Lung (tissue), 12 donors: Measurements from ENCODE around the gene PUSL1. TPM values are rescaled to one million over a fixed set of nuclear protein-coding genes. Genes with fewer than 3 reads are reported as not detected.

Source experiments
- ATAC-seq: fragments of 200-7000 bp; cut with Tn5 transposase; one replicate; pipeline ENCODE4 v1.9.1; 2020; ENCODE audit warnings: moderate number of reproducible peaks; ENCODE audit not compliant: insufficient read depth, low FRiP score
- DNase-seq, 3 donors: peaks; one replicate each; pipeline ENCODE4 v3.0.0-alpha.2; 2013 to 2017
- H3K27ac ChIP-seq, 2 donors: one replicate each; pipeline ENCODE4 v1.5.1; 2013; ENCODE audit warnings: mild to moderate bottlenecking in 2 of 2, moderate library complexity in 2 of 2, control low read depth in 1 of 2, inconsistent platforms in 1 of 2, low read depth in 1 of 2, low read length in 1 of 2
- H3K27me3 ChIP-seq, 3 donors: one replicate each; pipeline ENCODE4 v1.5.1; 2013; ENCODE audit warnings: low read length in 2 of 3; ENCODE audit not compliant: control insufficient read depth in 3 of 3, insufficient read depth in 3 of 3
- H3K36me3 ChIP-seq, 4 donors: one replicate each; pipeline ENCODE4 v1.5.1; 2013; ENCODE audit warnings: low read length in 4 of 4, mild to moderate bottlenecking in 1 of 4, moderate library complexity in 1 of 4; ENCODE audit not compliant: control insufficient read depth in 4 of 4, insufficient read depth in 4 of 4
- H3K4me1 ChIP-seq, 5 donors: one replicate each; pipeline ENCODE4 v1.5.1; 2013; ENCODE audit warnings: low read length in 5 of 5, mild to moderate bottlenecking in 2 of 5, moderate library complexity in 1 of 5; ENCODE audit not compliant: control insufficient read depth in 5 of 5, insufficient read depth in 5 of 5
- H3K4me3 ChIP-seq: one replicate; pipeline ENCODE4 v1.5.1; 2013; ENCODE audit warnings: mild to moderate bottlenecking, control low read depth, moderate library complexity
- H3K9ac ChIP-seq, 2 donors: one replicate each; pipeline ENCODE4 v1.5.1; 2013; ENCODE audit warnings: low read length in 2 of 2, control low read depth in 1 of 2; ENCODE audit not compliant: insufficient read depth in 1 of 2
- H3K9me3 ChIP-seq, 4 donors: one replicate each; pipeline ENCODE4 v1.5.1; 2013; ENCODE audit warnings: low read length in 3 of 4, mild to moderate bottlenecking in 1 of 4, moderate library complexity in 1 of 4; ENCODE audit not compliant: control insufficient read depth in 4 of 4, insufficient read depth in 3 of 4
- WGBS, 2 donors: extraction: QIAGEN DNeasy Blood & Tissue Kit; methylation state at CpG; one replicate each; pipeline ENCODE4 v1.1.7; 2013; 5-methylcytosine and 5-hydroxymethylcytosine counted together
- polyA plus RNA-seq, 2 donors: library from polyadenylated mRNA; stranded (reverse); fragments of 200-250 nt; gene quantifications; one replicate each; pipeline ENCODE4 v1.2.1, GENCODE V29; 2013
- total RNA-seq, 2 donors: library from RNA; depleted of rRNA in 1 of 2; stranded (reverse); fragments of >200 nt in 1 of 2; gene quantifications; one replicate each; pipeline ENCODE4 v1.2.1, GENCODE V29; 2014 to 2021
- TF ChIP-seq, protein P1 (sequence below): IDR thresholded peaks from 2 replicates; pipeline ENCODE4 v1.5.1; 2012; ENCODE audit warnings: mild to moderate bottlenecking; ENCODE audit errors: control extremely low read depth, extremely low read depth
- donor health status: control.
- donor health status: control.
- donor health status: Bipolar disorder and iron deficiency.
- donor health status: healthy.
- donor health status: DM: yes; HTN: yes; CAD: no.

PUSL1 gene
- total and polyA plus RNA-seq, 4 donors = 11.3 to 23.7 (median 18.6) TPM

DNA sequence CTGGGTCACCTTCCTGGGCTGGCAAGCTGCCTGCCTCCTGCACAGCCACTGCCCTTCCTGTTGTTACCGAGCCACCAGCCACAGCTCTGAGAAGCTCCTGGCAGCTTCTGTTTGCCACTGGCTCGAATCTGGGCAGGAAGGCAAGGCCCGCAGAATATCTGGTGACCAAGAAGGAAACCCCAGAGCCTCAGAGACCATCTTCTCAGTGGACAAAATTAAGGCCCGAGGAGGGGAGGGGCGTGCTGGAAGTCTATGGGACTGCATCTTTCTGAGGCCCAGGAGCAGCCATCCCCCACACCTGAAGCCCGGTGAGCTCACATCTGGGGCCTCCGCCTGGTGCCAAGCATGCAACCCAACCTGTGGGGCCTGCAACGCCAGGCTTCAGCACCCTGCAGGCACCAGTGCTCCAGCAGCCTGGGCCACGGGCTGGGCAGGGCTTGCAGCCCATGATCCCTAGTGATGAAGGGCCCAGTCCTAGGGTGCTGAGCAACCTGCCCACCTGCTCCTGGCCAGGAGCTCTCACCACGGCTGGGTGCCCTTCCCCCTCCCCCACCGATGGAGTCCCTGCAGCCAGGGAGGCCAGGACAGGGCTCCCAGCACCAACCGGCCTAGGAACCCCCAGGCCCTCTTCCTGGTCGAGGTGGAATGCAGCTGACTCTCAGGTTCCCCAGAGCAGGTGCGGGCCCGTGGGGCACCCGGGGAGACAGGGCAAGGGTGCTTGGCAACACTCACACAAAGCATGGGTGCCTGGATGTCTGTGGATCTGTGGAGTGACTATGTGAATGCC, 17.1 kb downstream of the PUSL1 start:
- TF ChIP-seq, protein P1, sequence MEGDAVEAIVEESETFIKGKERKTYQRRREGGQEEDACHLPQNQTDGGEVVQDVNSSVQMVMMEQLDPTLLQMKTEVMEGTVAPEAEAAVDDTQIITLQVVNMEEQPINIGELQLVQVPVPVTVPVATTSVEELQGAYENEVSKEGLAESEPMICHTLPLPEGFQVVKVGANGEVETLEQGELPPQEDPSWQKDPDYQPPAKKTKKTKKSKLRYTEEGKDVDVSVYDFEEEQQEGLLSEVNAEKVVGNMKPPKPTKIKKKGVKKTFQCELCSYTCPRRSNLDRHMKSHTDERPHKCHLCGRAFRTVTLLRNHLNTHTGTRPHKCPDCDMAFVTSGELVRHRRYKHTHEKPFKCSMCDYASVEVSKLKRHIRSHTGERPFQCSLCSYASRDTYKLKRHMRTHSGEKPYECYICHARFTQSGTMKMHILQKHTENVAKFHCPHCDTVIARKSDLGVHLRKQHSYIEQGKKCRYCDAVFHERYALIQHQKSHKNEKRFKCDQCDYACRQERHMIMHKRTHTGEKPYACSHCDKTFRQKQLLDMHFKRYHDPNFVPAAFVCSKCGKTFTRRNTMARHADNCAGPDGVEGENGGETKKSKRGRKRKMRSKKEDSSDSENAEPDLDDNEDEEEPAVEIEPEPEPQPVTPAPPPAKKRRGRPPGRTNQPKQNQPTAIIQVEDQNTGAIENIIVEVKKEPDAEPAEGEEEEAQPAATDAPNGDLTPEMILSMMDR = no peak
- peak overlapping the region; percentile 45 to 81 for H3K9ac ChIP-seq
- 38 to 66% methylated on average over 16 of the region's 16 CpGs for WGBS, 2 donors
- no peak for DNase-seq
- peak overlapping the region; percentile 76 to 85 for H3K27ac ChIP-seq
- peaks cover 0 to 23% (median 8%) of the 10 kb centered on the region in 5 donors for H3K4me1 ChIP-seq
- H3K4me3 ChIP-seq = peak overlapping the region; percentile 60
- no peak for ATAC-seq
- H3K27me3 ChIP-seq = no peaks in the 10 kb centered on the region
- H3K36me3 ChIP-seq = peaks cover 0 to 29% (median 2%) of the 10 kb centered on the region in 4 donors
- H3K9me3 ChIP-seq = no peaks in the 10 kb centered on the region

DNA sequence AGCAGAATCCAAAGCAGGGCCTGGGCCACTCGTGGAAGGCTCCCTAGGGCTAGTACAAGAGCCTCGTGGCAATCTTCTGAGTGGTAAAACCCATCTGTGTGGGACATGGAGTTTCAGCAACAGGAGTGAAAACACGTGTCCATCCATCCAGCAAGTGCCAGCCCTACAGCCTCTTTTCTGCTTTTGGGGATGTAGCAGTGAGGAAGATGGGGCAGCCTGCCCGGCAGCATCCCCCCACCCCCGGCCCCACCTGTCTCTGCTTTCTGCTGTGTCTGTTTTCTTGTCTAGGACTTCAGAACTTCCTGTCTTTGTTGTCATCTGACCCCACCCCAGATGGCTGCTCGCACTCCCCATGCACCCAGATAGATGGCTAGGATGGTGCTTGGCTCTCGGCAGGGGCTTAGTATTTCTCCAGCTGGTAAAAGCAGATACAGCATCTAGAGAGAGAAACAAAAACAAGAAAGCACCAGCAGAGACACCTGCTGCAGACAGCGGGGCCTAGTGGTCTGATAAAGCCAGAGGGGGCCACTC, 17.7 kb downstream of the PUSL1 start:
- Histone ChIP-seq H3K27ac (peak overlapping the region in 1 of 2 donors; percentile 85), H3K4me1 (peaks cover 0 to 22% (median 8%) of the 10 kb centered on the region in 5 donors), H3K27me3 (no peaks in the 10 kb centered on the region), H3K4me3 (no peak overlapping the region), H3K9me3 (no peaks in the 10 kb centered on the region), H3K9ac (no peak overlapping the region), H3K36me3 (peaks cover 0 to 25% (median 2%) of the 10 kb centered on the region in 4 donors)
- no peak for DNase-seq
- TF ChIP-seq, protein P1 = no peak
- WGBS, 2 donors = 64 to 76% methylated on average over 8 of the region's 8 CpGs
- no peak for ATAC-seq

DNA sequence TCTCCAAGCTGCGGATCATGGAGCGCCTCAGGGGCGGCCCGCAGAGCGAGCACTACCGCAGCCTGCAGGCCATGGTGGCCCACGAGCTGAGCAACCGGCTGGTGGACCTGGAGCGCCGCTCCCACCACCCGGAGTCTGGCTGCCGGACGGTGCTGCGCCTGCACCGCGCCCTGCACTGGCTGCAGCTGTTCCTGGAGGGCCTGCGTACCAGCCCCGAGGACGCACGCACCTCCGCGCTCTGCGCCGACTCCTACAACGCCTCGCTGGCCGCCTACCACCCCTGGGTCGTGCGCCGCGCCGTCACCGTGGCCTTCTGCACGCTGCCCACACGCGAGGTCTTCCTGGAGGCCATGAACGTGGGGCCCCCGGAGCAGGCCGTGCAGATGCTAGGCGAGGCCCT, 18.9 kb downstream of the PUSL1 start:
- Histone ChIP-seq H3K27ac (no peak overlapping the region), H3K9ac (no peak overlapping the region), H3K4me3 (no peak overlapping the region), H3K9me3 (no peaks in the 10 kb centered on the region), H3K27me3 (no peaks in the 10 kb centered on the region), H3K36me3 (peaks cover 0 to 18% (median 2%) of the 10 kb centered on the region in 4 donors), H3K4me1 (peaks cover 0 to 19% (median 8%) of the 10 kb centered on the region in 5 donors)
- WGBS, 2 donors = 93 to 95% methylated on average over 36 to 40 of the region's 40 CpGs
- DNase-seq = no peak
- TF ChIP-seq, protein P1 = no peak
- no peak for ATAC-seq
